Endothelial cell of umbilical vein (primary cell): Measurements from ENCODE around the gene IGSF22.

Source experiments
- EZH2 ChIP-seq: IDR thresholded peaks from 2 replicates; pipeline ENCODE4 v1.6.1; 2012; ENCODE audit warnings: borderline replicate concordance, low read depth, mild to moderate bottlenecking, moderate library complexity, low read length, inconsistent platforms; ENCODE audit not compliant: severe bottlenecking
- TF ChIP-seq, protein P1 (sequence below), 2 donors: IDR thresholded peaks; 1 replicate in 1 of 2; 2 replicates in 1 of 2; pipeline ENCODE4 v1.5.1; 2011; ENCODE audit warnings: low read length in 2 of 2, mild to moderate bottlenecking in 2 of 2, moderate library complexity in 2 of 2, control low read depth in 1 of 2, inconsistent platforms in 1 of 2, low read depth in 1 of 2; ENCODE audit not compliant: insufficient read depth in 1 of 2; ENCODE audit errors: extremely low read depth in 1 of 2

DNA sequence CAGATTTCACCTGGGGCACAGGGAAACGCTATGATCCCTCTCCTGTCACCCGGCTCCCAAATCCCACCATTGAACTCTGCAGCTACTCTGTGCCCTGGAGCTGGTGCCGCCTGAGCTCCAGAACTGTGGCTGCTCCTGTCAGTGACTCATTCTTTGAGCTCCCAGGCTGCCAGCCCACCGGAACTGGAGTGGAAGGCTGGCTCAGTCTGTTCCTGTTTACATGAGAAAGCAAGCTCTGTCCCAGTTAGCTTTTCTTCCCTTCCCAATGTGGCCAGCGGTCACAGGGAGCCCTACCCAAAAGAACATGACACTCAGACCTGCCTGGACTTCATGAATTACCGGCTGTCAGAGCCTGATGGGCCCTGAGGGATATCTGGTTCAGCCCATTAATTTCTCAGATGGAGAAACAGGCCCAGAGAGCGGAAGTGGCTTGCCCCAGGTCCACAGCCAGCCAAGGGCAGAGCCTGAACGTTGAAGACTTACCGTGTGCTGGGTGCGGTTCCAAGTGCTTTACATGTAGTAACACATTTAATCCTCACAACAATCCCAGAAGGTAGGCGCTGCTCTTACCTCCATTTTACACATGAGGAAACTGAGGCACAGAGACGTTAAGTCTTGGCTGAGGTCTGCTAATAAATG, 23.8 kb upstream of the IGSF22 start:
- TF ChIP-seq, protein P1, sequence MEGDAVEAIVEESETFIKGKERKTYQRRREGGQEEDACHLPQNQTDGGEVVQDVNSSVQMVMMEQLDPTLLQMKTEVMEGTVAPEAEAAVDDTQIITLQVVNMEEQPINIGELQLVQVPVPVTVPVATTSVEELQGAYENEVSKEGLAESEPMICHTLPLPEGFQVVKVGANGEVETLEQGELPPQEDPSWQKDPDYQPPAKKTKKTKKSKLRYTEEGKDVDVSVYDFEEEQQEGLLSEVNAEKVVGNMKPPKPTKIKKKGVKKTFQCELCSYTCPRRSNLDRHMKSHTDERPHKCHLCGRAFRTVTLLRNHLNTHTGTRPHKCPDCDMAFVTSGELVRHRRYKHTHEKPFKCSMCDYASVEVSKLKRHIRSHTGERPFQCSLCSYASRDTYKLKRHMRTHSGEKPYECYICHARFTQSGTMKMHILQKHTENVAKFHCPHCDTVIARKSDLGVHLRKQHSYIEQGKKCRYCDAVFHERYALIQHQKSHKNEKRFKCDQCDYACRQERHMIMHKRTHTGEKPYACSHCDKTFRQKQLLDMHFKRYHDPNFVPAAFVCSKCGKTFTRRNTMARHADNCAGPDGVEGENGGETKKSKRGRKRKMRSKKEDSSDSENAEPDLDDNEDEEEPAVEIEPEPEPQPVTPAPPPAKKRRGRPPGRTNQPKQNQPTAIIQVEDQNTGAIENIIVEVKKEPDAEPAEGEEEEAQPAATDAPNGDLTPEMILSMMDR (IDR thresholded peaks at IDR 0.05; ENCODE audit: extremely low read depth in 1 of 2, insufficient read depth in 1 of 2, low read depth in 1 of 2, low read length in 2 of 2): no peak
- TF ChIP-seq EZH2: no peak
